PC-9 (cell line): ENCODE measurements around the gene UBE2K. TPM values are rescaled to one million over a fixed set of nuclear protein-coding genes. Genes with fewer than 3 reads are reported as not detected.

Experiments used
- BruUV-seq: library from RNA; stranded (reverse); fragments of 400-500 nt; replicated peaks from 2 replicates; lab custom pipeline; 2021; lab: Mats Ljungman, UMichigan
- CTCF ChIA-PET: fragments of 300-600 bp; sonication (Branson Sonifier 250); formaldehyde crosslinking; loops from one replicate; lab custom pipeline; 2022; ENCODE audit warnings: antibody characterized with exemption; lab: Charles Lee
- POLR2A ChIA-PET: fragments of 300-600 bp; sonication (Branson Sonifier 250); formaldehyde crosslinking; loops from one replicate; lab custom pipeline; 2022; ENCODE audit warnings: antibody characterized with exemption; ENCODE audit not compliant: unreplicated experiment; lab: Charles Lee
- DNase-seq, 2 experiments: peaks; one replicate each; pipeline versions ENCODE4 v3.0.0 to v3.0.0-alpha.2; 2015 to 2022; ENCODE audit warnings: mixed read lengths in 1 of 2
- H2AFZ ChIP-seq: fragments of 200-600 bp; sonication (generic); 2 replicates; pipeline ENCODE4 v1.8.1; 2017; ENCODE audit warnings: antibody characterized with exemption
- H3F3A ChIP-seq: fragments of 200-600 bp; sonication (generic); 2 replicates; pipeline ENCODE4 v1.8.1; 2017; ENCODE audit warnings: antibody characterized with exemption, mild to moderate bottlenecking, low read depth; ENCODE audit not compliant: insufficient read depth
- H3K27ac ChIP-seq: fragments of 200-600 bp; sonication (generic); 2 replicates; pipeline ENCODE4 v1.6.1; 2016; ENCODE audit warnings: mixed run types
- H3K27me3 ChIP-seq: fragments of 200-600 bp; sonication (generic); 2 replicates; pipeline ENCODE4 v1.6.1; 2016; ENCODE audit warnings: low read depth, mixed run types; ENCODE audit not compliant: insufficient read depth
- H3K36me3 ChIP-seq: fragments of 200-600 bp; sonication (generic); 2 replicates; pipeline ENCODE4 v1.6.1; 2016; ENCODE audit warnings: low read depth, mixed run types
- H3K4me1 ChIP-seq: fragments of 200-600 bp; sonication (generic); replicated peaks from 2 replicates; pipeline ENCODE4 v1.6.1; 2016; ENCODE audit warnings: mixed run types; ENCODE audit not compliant: insufficient read depth
- H3K4me2 ChIP-seq: fragments of 200-600 bp; sonication (generic); 2 replicates; pipeline ENCODE4 v1.6.1; 2017; ENCODE audit warnings: mixed run types
- H3K4me3 ChIP-seq: fragments of 200-600 bp; sonication (generic); 2 replicates; pipeline ENCODE4 v1.6.1; 2016; ENCODE audit warnings: mixed run types
- H3K79me2 ChIP-seq: fragments of 200-600 bp; sonication (generic); 2 replicates; pipeline ENCODE4 v1.6.1; 2017; ENCODE audit warnings: low read depth, mixed run types
- H3K9me2 ChIP-seq: fragments of 200-600 bp; sonication (generic); 2 replicates; pipeline ENCODE4 v1.8.1; 2017; ENCODE audit warnings: mild to moderate bottlenecking; ENCODE audit not compliant: insufficient read depth
- H3K9me3 ChIP-seq: fragments of 200-600 bp; sonication (generic); 2 replicates; pipeline ENCODE4 v1.8.1; 2016; ENCODE audit warnings: low read depth; ENCODE audit not compliant: insufficient read depth
- H4K20me1 ChIP-seq: fragments of 200-600 bp; sonication (generic); 2 replicates; pipeline ENCODE4 v1.8.1; 2017; ENCODE audit not compliant: insufficient read depth
- CTCF ChIP-seq: fragments of 200-600 bp; sonication (generic); conservative IDR thresholded peaks from 2 replicates; pipeline ENCODE4 v1.6.1; 2017; ENCODE audit warnings: mixed run types, antibody characterized with exemption, mild to moderate bottlenecking, moderate library complexity
- EZH2 ChIP-seq: fragments of 200-600 bp; sonication (generic); IDR thresholded peaks from 2 replicates; pipeline ENCODE4 v1.8.0; 2017; ENCODE audit warnings: antibody characterized with exemption, low read depth
- intact Hi-C: fragments of 100-400 bp; cut with micrococcal nuclease; formaldehyde crosslinking; loops from one replicate; pipeline ENCODE4 v1.10.0; 2022; ENCODE audit not compliant: unreplicated experiment
- total RNA-seq: library from RNA; stranded (reverse); gene quantifications from 2 replicates; pipeline ENCODE4 v1.2.3, GENCODE V29; 2021

UBE2K gene
- total RNA-seq, 1 experiment from 2014 or later: 129 TPM

DNA sequence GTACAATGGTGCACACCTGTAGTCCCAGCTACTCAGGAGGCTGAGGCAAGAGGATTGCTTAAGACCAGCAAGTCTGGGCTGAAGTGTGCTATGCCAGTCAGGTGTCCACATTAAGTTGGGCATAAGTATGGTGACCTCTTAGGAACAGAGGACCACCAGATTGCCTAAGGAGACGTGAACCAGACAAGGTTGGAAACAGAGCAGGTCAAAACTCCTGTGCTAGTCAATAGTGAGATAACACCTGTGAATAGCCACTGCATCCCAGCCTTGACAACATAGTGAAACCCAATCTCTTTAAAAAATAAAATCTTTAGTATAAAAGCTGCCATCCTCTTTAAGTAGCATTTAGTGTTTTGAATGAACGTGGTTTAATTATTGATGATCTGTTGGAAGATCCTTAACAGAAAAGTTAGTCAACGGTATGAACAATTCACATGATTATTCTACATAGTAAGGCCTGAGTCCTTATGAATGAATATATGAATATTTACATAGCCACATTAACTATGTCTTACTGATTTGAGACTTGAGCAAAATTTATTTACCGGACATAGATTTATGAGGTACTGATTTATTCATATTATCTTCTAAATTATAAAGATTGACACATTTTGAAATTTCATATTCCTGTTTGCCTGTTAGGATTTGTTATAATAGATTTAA is 63.2 kb downstream of the UBE2K start:
- DNase-seq: no peak
- intact Hi-C loops: no loop called here
- Histone ChIP-seq H3K4me1 (no peaks in the 10 kb centered on the region), H3K36me3 (no peaks in the 10 kb centered on the region), H3K27me3 (no peaks in the 10 kb centered on the region), H3K4me3 (no peak overlapping the region), H3K9me3 (no peaks in the 10 kb centered on the region), H4K20me1 (no peaks in the 10 kb centered on the region), H2AFZ (no peak overlapping the region), H3K79me2 (0 out of 2 replicates have a peak, but pooled peaks cover 3% of the 10 kb centered on the region), H3K27ac (no peak overlapping the region), H3K4me2 (no peak overlapping the region), H3K9me2 (no peaks in the 10 kb centered on the region), H3F3A (peaks cover under 1% of the 10 kb centered on the region; the same call in 1 of the 2 replicates)
- BruUV-seq: no TSS peak
- POLR2A ChIA-PET: no interaction called here
- CTCF ChIA-PET: no interaction called here
- TF ChIP-seq EZH2 (no peak), CTCF (no peak)

DNA sequence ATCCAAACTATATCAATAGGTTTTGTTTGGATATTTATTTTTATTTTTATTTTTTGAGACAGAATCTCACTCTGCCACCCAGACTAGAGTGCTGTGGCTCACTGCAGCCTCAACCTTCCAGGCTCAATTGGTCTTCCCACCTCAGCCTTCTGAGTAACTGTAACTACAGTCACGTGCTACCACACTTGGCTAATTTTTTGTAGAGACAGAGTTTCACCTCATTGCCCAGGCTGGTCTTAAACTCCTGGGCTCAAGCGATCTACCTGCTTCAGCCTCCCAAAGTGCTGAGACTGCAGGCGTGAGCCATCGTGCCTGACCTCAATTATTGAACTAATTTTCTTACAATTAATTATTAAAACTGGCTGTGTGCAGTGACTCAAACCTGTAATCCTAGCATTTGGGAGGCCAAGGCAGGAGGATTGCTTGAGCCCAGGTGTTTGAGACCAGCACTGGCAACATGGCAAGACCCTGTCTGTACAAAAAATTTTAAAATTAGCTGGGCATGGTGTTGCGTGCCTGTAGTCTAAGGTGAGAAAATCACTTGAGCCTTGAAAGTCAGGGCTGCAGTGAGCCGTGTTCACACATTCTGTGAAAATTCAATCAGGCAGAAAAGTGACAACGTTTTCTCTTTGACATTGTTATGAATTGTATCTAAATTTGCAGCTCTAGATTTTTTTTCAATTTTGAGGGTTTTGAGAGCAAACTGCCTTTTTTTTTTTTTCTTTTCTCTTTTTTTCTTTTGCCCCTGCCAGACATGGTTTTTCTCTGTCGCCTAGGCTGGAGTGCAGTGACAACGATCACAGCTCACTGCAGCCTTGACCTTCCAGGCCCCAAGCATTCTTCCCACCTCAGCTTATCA is 66.0 kb downstream of the UBE2K start:
- no peak for DNase-seq
- no peaks in the 10 kb centered on the region for H3F3A ChIP-seq
- no peaks in the 10 kb centered on the region for H3K79me2 ChIP-seq
- no peaks in the 10 kb centered on the region for H3K27me3 ChIP-seq
- TF ChIP-seq EZH2: no peak
- no peak for TF ChIP-seq CTCF
- CTCF ChIA-PET: no interaction called here
- no peak overlapping the region for H2AFZ ChIP-seq
- no peak overlapping the region for H3K4me3 ChIP-seq
- H3K9me2 ChIP-seq: no peaks in the 10 kb centered on the region
- H3K27ac ChIP-seq: no peak overlapping the region
- H4K20me1 ChIP-seq: no peaks in the 10 kb centered on the region
- no peaks in the 10 kb centered on the region for H3K36me3 ChIP-seq
- POLR2A ChIA-PET: no interaction called here
- H3K4me2 ChIP-seq: no peak overlapping the region
- H3K4me1 ChIP-seq: no peaks in the 10 kb centered on the region
- BruUV-seq: no TSS peak
- no peaks in the 10 kb centered on the region for H3K9me3 ChIP-seq
- intact Hi-C loops: no loop called here

- H3K9me2 ChIP-seq: no peaks in the 10 kb centered on the region
- no peaks in the 10 kb centered on the region for H3K4me1 ChIP-seq
- intact Hi-C loops: no loop called here
- ChIA-PET POLR2A (no interaction called here), CTCF (no interaction called here)
- H3K79me2 ChIP-seq: no peaks in the 10 kb centered on the region
- H3K27me3 ChIP-seq: no peaks in the 10 kb centered on the region
- H2AFZ ChIP-seq: no peak overlapping the region
- H3F3A ChIP-seq: no peaks in the 10 kb centered on the region
- H3K27ac ChIP-seq: no peak overlapping the region
- H3K9me3 ChIP-seq: no peaks in the 10 kb centered on the region
- TF ChIP-seq CTCF: no peak
- TF ChIP-seq EZH2: no peak
- no peak for DNase-seq
- H4K20me1 ChIP-seq: no peaks in the 10 kb centered on the region
- BruUV-seq: no TSS peak
- no peak overlapping the region for H3K4me3 ChIP-seq
- no peak overlapping the region for H3K4me2 ChIP-seq
- H3K36me3 ChIP-seq: no peaks in the 10 kb centered on the region
Observed at GRCh38 chr4:39770005-39770404, 72.1 kb downstream of the UBE2K start.
